ENCODE results near the gene HDAC4. TPM values are rescaled to one million over a fixed set of nuclear protein-coding genes. Genes with fewer than 3 reads are reported as not detected.
A peak's percentile ranks its signal among the peaks of the same experiment; 100 is the strongest.
"Not testable (repeated sequence)": the region's sequence is repeated elsewhere in the genome, so short reads cannot be mapped to it uniquely, and the experiment has no call there.

The HDAC4 gene
- total RNA-seq, 1 donor from 2014 or later: 39.0 TPM

DNA sequence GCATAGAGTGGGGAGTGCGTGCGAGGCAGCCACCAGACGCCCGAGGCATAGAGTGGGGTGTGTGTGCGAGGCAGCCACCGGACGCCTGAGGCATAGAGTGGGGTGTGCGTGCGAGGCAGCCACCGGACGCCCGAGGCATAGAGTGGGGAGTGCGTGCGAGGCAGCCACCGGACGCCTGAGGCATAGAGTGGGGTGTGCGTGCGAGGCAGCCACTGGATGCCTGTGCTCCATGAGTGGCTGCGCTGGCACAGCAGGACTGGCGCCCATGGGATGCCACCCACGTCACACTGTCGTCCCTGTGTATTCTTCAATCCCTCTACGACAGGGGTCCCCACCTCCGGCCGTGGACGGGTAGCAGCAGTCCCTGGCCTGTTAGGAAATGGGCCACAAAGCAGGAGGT, 221.9 kb downstream of the HDAC4 start:
- TF ChIP-seq, protein P1, sequence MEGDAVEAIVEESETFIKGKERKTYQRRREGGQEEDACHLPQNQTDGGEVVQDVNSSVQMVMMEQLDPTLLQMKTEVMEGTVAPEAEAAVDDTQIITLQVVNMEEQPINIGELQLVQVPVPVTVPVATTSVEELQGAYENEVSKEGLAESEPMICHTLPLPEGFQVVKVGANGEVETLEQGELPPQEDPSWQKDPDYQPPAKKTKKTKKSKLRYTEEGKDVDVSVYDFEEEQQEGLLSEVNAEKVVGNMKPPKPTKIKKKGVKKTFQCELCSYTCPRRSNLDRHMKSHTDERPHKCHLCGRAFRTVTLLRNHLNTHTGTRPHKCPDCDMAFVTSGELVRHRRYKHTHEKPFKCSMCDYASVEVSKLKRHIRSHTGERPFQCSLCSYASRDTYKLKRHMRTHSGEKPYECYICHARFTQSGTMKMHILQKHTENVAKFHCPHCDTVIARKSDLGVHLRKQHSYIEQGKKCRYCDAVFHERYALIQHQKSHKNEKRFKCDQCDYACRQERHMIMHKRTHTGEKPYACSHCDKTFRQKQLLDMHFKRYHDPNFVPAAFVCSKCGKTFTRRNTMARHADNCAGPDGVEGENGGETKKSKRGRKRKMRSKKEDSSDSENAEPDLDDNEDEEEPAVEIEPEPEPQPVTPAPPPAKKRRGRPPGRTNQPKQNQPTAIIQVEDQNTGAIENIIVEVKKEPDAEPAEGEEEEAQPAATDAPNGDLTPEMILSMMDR (conservative IDR thresholded peaks at IDR 0.05): no peak
- no peaks in the 10 kb centered on the region for H3K27me3 Mint-ChIP-seq
- H3K4me1 Mint-ChIP-seq (ENCODE audit: unreplicated experiment): peaks cover 25% of the 10 kb centered on the region
- no peak overlapping the region for H3K4me3 Mint-ChIP-seq
- peaks cover 33% of the 10 kb centered on the region for H3K36me3 Mint-ChIP-seq
- peak; percentile 39 for DNase-seq (ENCODE audit: extremely low spot score, unreplicated experiment)
- peaks cover 4% of the 10 kb centered on the region for H3K9me3 Mint-ChIP-seq
- no peak overlapping the region for H3K27ac Mint-ChIP-seq

DNA sequence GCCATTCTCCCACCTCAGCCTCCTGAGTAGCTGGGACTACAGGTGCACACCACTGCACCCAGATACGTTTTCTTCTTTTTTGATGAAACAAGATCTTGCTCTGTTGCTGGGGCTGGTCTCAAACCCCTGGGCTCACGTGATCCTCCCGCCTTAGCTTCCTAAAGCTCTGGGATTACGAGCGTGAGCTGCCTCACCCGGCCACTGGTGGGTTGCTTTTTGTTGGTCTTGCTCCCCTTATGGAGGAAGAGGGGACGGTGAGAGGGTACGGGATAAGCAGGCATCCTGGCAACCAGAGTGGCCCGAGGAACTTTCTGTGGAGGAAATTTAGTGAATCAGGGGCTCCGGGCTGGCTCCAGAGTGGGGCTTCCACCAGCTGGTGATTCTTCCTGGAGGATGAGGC, 222.3 kb downstream of the HDAC4 start:
- Mint-ChIP-seq H3K27ac (no peak overlapping the region), H3K9me3 (peaks cover 5% of the 10 kb centered on the region), H3K4me1 (ENCODE audit: unreplicated experiment) (peaks cover 20% of the 10 kb centered on the region), H3K4me3 (no peak overlapping the region), H3K27me3 (no peaks in the 10 kb centered on the region), H3K36me3 (peaks cover 35% of the 10 kb centered on the region)
- DNase-seq (ENCODE audit: extremely low spot score, unreplicated experiment): peak; percentile 27
- TF ChIP-seq, protein P1 (conservative IDR thresholded peaks at IDR 0.05): no peak

DNA sequence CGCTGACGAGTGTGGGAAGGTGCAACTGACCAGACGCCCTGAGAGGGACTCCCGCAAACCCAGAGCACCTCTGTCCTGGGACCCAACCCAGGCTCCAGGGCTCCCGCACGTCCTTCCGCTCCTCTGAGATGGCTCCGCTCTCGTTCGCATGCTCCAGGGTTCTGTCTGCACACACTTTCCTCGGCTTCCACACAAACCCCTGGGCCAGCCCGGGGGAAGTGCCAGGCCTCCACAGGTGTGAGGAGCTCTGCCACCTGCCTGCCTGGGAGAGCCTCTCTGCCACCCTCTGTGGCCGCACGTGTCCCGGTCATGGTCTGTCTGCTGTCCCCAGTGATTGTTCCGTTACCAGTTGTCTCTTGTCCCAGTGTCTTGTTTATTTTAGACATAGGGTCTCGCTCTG, 222.9 kb downstream of the HDAC4 start:
- Mint-ChIP-seq H3K4me1 (ENCODE audit: unreplicated experiment) (peaks cover 17% of the 10 kb centered on the region), H3K27me3 (no peaks in the 10 kb centered on the region), H3K36me3 (peaks cover 41% of the 10 kb centered on the region), H3K4me3 (no peak overlapping the region), H3K9me3 (peaks cover 11% of the 10 kb centered on the region), H3K27ac (no peak overlapping the region)
- DNase-seq (ENCODE audit: extremely low spot score, unreplicated experiment): peak; percentile 62
- TF ChIP-seq, protein P1 (conservative IDR thresholded peaks at IDR 0.05): no peak

DNA sequence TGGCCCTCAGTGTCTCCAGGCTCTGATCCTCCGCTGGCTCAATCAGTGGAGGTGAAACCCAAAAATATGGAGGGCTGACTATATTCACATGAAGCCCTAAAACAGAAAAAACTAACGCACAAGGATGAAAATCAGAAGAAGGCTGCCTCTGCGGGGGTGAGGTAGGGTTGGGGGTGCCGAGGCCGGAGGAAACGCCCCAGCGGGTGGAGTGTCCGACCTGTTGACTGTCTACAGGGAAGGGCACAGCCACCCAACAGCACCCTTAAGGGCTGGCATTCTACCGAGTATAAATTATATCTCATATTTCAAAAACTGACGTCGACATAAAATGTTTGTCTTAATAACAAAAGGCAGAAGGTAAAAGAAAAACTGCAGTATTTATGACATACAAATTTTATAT, 223.5 kb downstream of the HDAC4 start:
- Mint-ChIP-seq H3K27ac (no peak overlapping the region), H3K9me3 (peaks cover 15% of the 10 kb centered on the region), H3K36me3 (peaks cover 46% of the 10 kb centered on the region), H3K4me1 (ENCODE audit: unreplicated experiment) (peaks cover 11% of the 10 kb centered on the region), H3K27me3 (no peaks in the 10 kb centered on the region), H3K4me3 (no peak overlapping the region)
- DNase-seq (ENCODE audit: extremely low spot score, unreplicated experiment): peak; percentile 34
- TF ChIP-seq, protein P1 (conservative IDR thresholded peaks at IDR 0.05): no peak

DNA sequence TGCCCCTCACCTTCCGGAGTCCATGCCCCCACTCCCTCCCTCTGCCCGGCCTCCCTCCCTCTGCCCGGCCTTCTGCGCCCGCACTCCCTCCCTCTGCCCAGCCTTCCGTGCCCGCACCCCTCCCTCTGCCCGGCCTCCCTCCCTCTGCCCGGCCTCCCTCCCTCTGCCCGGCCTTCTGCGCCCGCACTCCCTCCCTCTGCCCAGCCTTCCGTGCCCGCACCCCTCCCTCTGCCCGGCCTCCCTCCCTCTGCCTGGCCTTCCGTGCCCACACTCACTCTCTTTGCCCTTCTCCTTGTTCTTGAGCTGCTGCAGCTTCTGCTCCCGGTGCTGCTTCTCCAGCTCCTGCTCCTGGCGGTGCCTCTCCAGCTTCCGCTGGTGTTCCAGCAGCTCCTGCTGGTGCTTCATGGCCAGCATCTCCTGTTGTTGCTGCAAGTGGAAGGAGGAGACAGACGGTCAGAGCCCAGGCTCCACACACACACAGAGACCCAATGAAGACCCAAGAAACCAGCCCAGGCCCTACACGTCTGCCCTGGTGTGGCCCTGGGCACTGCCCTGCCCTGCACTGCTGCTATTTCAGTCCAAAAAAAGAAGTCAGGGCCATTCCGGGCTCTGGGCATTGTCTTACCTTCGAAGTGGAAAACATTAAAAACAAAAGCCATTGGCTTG, 224.5 kb downstream of the HDAC4 start:
- H3K9me3 Mint-ChIP-seq: peaks cover 20% of the 10 kb centered on the region
- H3K36me3 Mint-ChIP-seq: peaks cover 52% of the 10 kb centered on the region
- DNase-seq (ENCODE audit: extremely low spot score, unreplicated experiment): peak; percentile 47
- not testable (repeated sequence) for H3K4me3 Mint-ChIP-seq; H3K4me1 Mint-ChIP-seq (ENCODE audit: unreplicated experiment); H3K27me3 Mint-ChIP-seq; H3K27ac Mint-ChIP-seq

DNA sequence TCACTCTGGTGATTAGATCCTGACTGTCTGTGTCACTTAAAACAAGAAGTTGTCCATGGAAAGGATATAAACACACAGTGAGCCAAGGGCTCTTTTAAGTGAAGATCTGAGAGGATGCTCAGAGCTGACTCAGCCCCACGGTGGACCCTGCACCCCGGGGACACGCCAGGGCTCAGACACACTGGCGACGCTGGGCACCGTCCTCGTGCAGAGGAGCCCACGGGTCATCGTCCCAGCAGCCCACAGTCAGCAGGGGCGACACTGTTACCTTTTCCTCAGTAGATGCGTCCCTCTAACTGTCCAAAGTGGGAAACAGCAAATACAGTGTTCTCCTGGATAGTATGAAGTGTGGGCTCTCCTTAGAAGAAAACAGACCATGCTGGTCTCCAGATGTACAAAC, 225.6 kb downstream of the HDAC4 start:
- H3K4me1 Mint-ChIP-seq (ENCODE audit: unreplicated experiment): no peaks in the 10 kb centered on the region
- H3K4me3 Mint-ChIP-seq: no peak overlapping the region
- no peak overlapping the region for H3K27ac Mint-ChIP-seq
- no peaks in the 10 kb centered on the region for H3K27me3 Mint-ChIP-seq
- peaks cover 25% of the 10 kb centered on the region for H3K9me3 Mint-ChIP-seq
- DNase-seq (ENCODE audit: extremely low spot score, unreplicated experiment): no peak
- TF ChIP-seq, protein P1 (conservative IDR thresholded peaks at IDR 0.05): no peak
- peaks cover 62% of the 10 kb centered on the region for H3K36me3 Mint-ChIP-seq

Data from type B pancreatic cell (in vitro differentiated cells).